OCI-LY7 (cell line): Measurements from ENCODE around the gene OR52E5.

Experiments
- EZH2phosphoT487 ChIP-seq: fragments of 200-600 bp; sonication (generic); IDR thresholded peaks from 2 replicates; pipeline ENCODE4 v1.6.1; 2018; ENCODE audit warnings: low read depth, borderline replicate concordance, mild to moderate bottlenecking, mixed run types, antibody characterized with exemption, low read length, moderate library complexity, mixed read lengths
- TF ChIP-seq, protein P1 (sequence below): fragments of 200-600 bp; sonication (generic); conservative IDR thresholded peaks from 2 replicates; pipeline ENCODE4 v1.5.1; 2014; ENCODE audit warnings: mild to moderate bottlenecking, antibody characterized with exemption, low read length, moderate library complexity, mixed read lengths

GRCh38 chr11:5910540-5910939, 17.5 kb downstream of the OR52E5 start:
- TF ChIP-seq, protein P1, sequence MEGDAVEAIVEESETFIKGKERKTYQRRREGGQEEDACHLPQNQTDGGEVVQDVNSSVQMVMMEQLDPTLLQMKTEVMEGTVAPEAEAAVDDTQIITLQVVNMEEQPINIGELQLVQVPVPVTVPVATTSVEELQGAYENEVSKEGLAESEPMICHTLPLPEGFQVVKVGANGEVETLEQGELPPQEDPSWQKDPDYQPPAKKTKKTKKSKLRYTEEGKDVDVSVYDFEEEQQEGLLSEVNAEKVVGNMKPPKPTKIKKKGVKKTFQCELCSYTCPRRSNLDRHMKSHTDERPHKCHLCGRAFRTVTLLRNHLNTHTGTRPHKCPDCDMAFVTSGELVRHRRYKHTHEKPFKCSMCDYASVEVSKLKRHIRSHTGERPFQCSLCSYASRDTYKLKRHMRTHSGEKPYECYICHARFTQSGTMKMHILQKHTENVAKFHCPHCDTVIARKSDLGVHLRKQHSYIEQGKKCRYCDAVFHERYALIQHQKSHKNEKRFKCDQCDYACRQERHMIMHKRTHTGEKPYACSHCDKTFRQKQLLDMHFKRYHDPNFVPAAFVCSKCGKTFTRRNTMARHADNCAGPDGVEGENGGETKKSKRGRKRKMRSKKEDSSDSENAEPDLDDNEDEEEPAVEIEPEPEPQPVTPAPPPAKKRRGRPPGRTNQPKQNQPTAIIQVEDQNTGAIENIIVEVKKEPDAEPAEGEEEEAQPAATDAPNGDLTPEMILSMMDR: no peak
- no peak for TF ChIP-seq EZH2phosphoT487
